K562 (cell line): ENCODE measurements around the gene NPEPL1. TPM values are rescaled to one million over a fixed set of nuclear protein-coding genes. Genes with fewer than 3 reads are reported as not detected.

ENCODE experiments used
- ATAC-seq: fragments of 200-7000 bp; cut with Tn5 transposase; 3 replicates; pipeline ENCODE4 v1.9.1; 2020; ENCODE audit warnings: moderate library complexity
- BruUV-seq: library from RNA; stranded (reverse); fragments of 400-500 nt; replicated peaks from 2 replicates; lab custom pipeline; 2021; lab: Mats Ljungman, UMichigan
- CTCF ChIA-PET: fragments of 300-600 bp; formaldehyde crosslinking; extraction: SDS; loops from one replicate; lab custom pipeline; 2021; ENCODE audit warnings: low intra/inter-chr PET ratio; lab: Yijun Ruan, JAX
- POLR2A ChIA-PET: fragments of 300-600, 350-650 bp; sonication (Branson Sonifier 250); formaldehyde crosslinking; extraction: SDS; loops from one replicate; lab custom pipeline; 2021; ENCODE audit warnings: antibody characterized with exemption, inconsistent platforms; lab: Yijun Ruan, JAX
- DNase-seq, 4 experiments: peaks; one replicate each; pipeline versions ENCODE4 v3.0.0 to v3.0.0-alpha.2; 2011 to 2018; ENCODE audit warnings: low spot score in 3 of 4, mixed read lengths in 3 of 4; ENCODE audit errors: extremely low read depth in 1 of 4
- FAIRE-seq: peaks from 2 replicates; lab custom pipeline; 2011; peaks lifted over from hg19 to GRCh38; lab: Jason Lieb, UNC
- H2AFZ ChIP-seq: 2 replicates; pipeline ENCODE4 v1.6.0; 2011; ENCODE audit warnings: low read depth, low read length, control low read depth, inconsistent platforms
- H3K27ac ChIP-seq: fragments of 200-600 bp; 3 replicates; pipeline ENCODE4 v1.8.0; 2011; ENCODE audit warnings: low read depth, mild to moderate bottlenecking, control low read depth, inconsistent platforms, low read length, moderate library complexity, mixed read lengths; ENCODE audit errors: extremely low read depth
- H3K27me3 ChIP-seq, 2 experiments: fragments of 300-600 bp in 1 of 2; 2 replicates in 1 of 2; 3 replicates in 1 of 2; pipeline versions ENCODE4 v1.6.0 to v1.8.0; 2011; ENCODE audit warnings: inconsistent platforms in 2 of 2, low read length in 2 of 2, mild to moderate bottlenecking in 1 of 2, mixed read lengths in 1 of 2, moderate library complexity in 1 of 2; ENCODE audit not compliant: control insufficient read depth in 2 of 2, insufficient read depth in 2 of 2
- H3K36me3 ChIP-seq: fragments of 300-600 bp; 3 replicates; pipeline ENCODE4 v1.8.0; 2011; ENCODE audit warnings: mild to moderate bottlenecking, low read length, inconsistent platforms; ENCODE audit not compliant: control insufficient read depth, insufficient read depth
- H3K4me1 ChIP-seq, 2 experiments: fragments of 200-600 bp in 1 of 2; replicated peaks in 1 of 2; 2 replicates in 1 of 2; 3 replicates in 1 of 2; pipeline versions ENCODE4 v1.5.1 to v1.8.0; 2011; ENCODE audit warnings: inconsistent platforms in 2 of 2, low read length in 2 of 2, mild to moderate bottlenecking in 1 of 2, mixed read lengths in 1 of 2, moderate library complexity in 1 of 2; ENCODE audit not compliant: control insufficient read depth in 2 of 2, insufficient read depth in 2 of 2
- H3K4me2 ChIP-seq: 2 replicates; pipeline ENCODE4 v1.6.1; 2011; ENCODE audit warnings: low read length, control low read depth, inconsistent platforms, mixed read lengths; ENCODE audit not compliant: insufficient read depth
- H3K4me3 ChIP-seq: fragments of 200-600 bp; sonication (generic), shearing (Covaris generic); 2 replicates; pipeline ENCODE4 v1.5.1; 2016; ENCODE audit warnings: control low read depth, inconsistent platforms
- H3K79me2 ChIP-seq: fragments of 200-600 bp; 3 replicates; pipeline ENCODE4 v1.8.0; 2011; ENCODE audit warnings: low read length, inconsistent platforms; ENCODE audit not compliant: control insufficient read depth, insufficient read depth
- H3K9ac ChIP-seq, 2 experiments: 2 replicates each; pipeline versions ENCODE4 v1.6.0 to v1.6.1; 2011; ENCODE audit warnings: low read depth in 2 of 2, low read length in 2 of 2, control low read depth in 1 of 2, inconsistent platforms in 1 of 2, mild to moderate bottlenecking in 1 of 2, mixed read lengths in 1 of 2; ENCODE audit not compliant: insufficient read depth in 1 of 2
- H3K9me1 ChIP-seq: one replicate; pipeline ENCODE4 v1.6.0; 2011; ENCODE audit warnings: inconsistent platforms, mild to moderate bottlenecking, low read length, moderate library complexity; ENCODE audit not compliant: control insufficient read depth, insufficient read depth
- H3K9me3 ChIP-seq: replicated peaks from 2 replicates; pipeline ENCODE4 v1.5.1; 2011; ENCODE audit warnings: low read depth, low read length, inconsistent platforms; ENCODE audit not compliant: control insufficient read depth, insufficient read depth
- H4K20me1 ChIP-seq: replicated peaks from 2 replicates; pipeline ENCODE4 v1.6.1; 2011; ENCODE audit warnings: low read length, inconsistent platforms, mixed read lengths; ENCODE audit not compliant: control insufficient read depth, insufficient read depth
- POLR2G ChIP-seq: fragments of 200-400 bp; formaldehyde crosslinking; IDR thresholded peaks from 2 replicates; pipeline ENCODE4 v1.6.1; 2017; ENCODE audit warnings: low read depth, mild to moderate bottlenecking, antibody characterized with exemption, low read length, moderate library complexity
- POLR3A ChIP-seq: IDR thresholded peaks from 2 replicates; pipeline ENCODE4 v1.6.1; 2011; ENCODE audit warnings: borderline replicate concordance, mild to moderate bottlenecking, moderate library complexity; ENCODE audit not compliant: insufficient read length, insufficient read depth; ENCODE audit errors: extremely low read depth
- SREBF2 ChIP-seq: sonication (generic); formaldehyde crosslinking; IDR thresholded peaks from 2 replicates; pipeline ENCODE4 v1.4.0; 2020; ENCODE audit warnings: mild to moderate bottlenecking, missing genetic modification reagents
- ZNF347 ChIP-seq: fragments of 450-650 bp; formaldehyde crosslinking; IDR thresholded peaks from 2 replicates; pipeline ENCODE4 v1.4.0; 2020; ENCODE audit warnings: low read depth, mild to moderate bottlenecking, moderate library complexity
- WGBS: fragments of 100-300 bp; shearing (Covaris generic); methylation state at CpG from one replicate; pipeline ENCODE4 v1.1.6; 2016; ENCODE audit warnings: low coverage, mixed read lengths; ENCODE audit not compliant: insufficient coverage; ENCODE audit errors: missing lambda C conversion rate; 5-methylcytosine and 5-hydroxymethylcytosine counted together
- in situ Hi-C: fragments of 300-500 bp; cut with MboI; formaldehyde crosslinking; loops from 4 replicates; pipeline ENCODE4 v1.15.0; 2018; ENCODE audit warnings: inconsistent platforms, mixed read lengths
- intact Hi-C: fragments of 100-400 bp; cut with micrococcal nuclease; formaldehyde crosslinking; loops from 2 replicates; pipeline ENCODE4 v1.14.2; 2022
- polyA plus RNA-seq, 8 experiments: library from polyadenylated mRNA; depleted of rRNA in 4 of 8; stranded (reverse) in 5 of 8; unstranded in 3 of 8; fragments of >200 nt; fragmentation: Nextera tagmentation in 2 of 8; fragmentation: Illumina TruSeq in 1 of 8; extraction: Ambion mirVana in 2 of 8; extraction: Trizol in 1 of 8; gene quantifications; 2 replicates each; pipeline versions ENCODE4 v1.2.1 to v1.2.3, GENCODE V29; 2011 to 2014; ENCODE audit warnings: inconsistent platforms in 1 of 8, missing spikeins in 1 of 8
- total RNA-seq, 7 experiments: library from RNA; depleted of rRNA in 6 of 7; stranded (reverse); fragments of >200 nt in 6 of 7; fragmentation: Illumina TruSeq in 2 of 7; extraction: Trizol in 2 of 7; gene quantifications; 2 replicates each; pipeline versions ENCODE4 v1.2.1 to v1.2.3, GENCODE V29; 2011 to 2021; ENCODE audit warnings: low replicate concordance in 1 of 7
- TF ChIP-seq, protein P1 (sequence below): sonication (generic); formaldehyde crosslinking; IDR thresholded peaks from 2 replicates; pipeline ENCODE4 v1.8.0; 2022; ENCODE audit warnings: missing genetic modification reagents, mild to moderate bottlenecking, moderate library complexity, borderline replicate concordance

The NPEPL1 gene
- total and polyA plus RNA-seq, 9 of the 15 experiments (the other 6 are each of a cell fraction or from before 2014, with no cell fraction given) = 0.04 to 5.6 (median 0.94) TPM

- TF ChIP-seq POLR2G = 0 out of 2 replicates have a peak, but pooled peaks have one; percentile 20
- no peak for TF ChIP-seq SREBF2 (CRISPR knock-in tag)
- no peak for TF ChIP-seq ZNF347 (CRISPR knock-in tag)
- no peak for TF ChIP-seq POLR3A
- TF ChIP-seq, all 486 proteins: peak for 1
- DNase-seq (no peak), ATAC-seq (no peak), FAIRE-seq (no peak)
- H2AFZ ChIP-seq = no peak overlapping the region
- H3K9ac ChIP-seq = no peak overlapping the region
- no peaks in the 10 kb centered on the region for H3K27me3 ChIP-seq
- H3K79me2 ChIP-seq = peaks cover 16% of the 10 kb centered on the region; the same call in 2 of the 3 replicates
- no TSS peak for BruUV-seq
- H3K4me3 ChIP-seq = no peak overlapping the region
- H3K9me3 ChIP-seq = no peaks in the 10 kb centered on the region
- 93% methylated on average over 16 of the region's 16 CpGs for WGBS
- CTCF ChIA-PET = no interaction called here
- H3K36me3 ChIP-seq = peaks cover 75% of the 10 kb centered on the region
- no peak overlapping the region for H3K27ac ChIP-seq
- no peaks in the 10 kb centered on the region for H3K4me1 ChIP-seq
- POLR2A ChIA-PET = interaction anchor here (0.8 to 1.1 kb wide), 2 partner anchors 11 to 188 kb away, joined by 3 to 4 read pairs; no protein-coding TSS in a partner anchor
- H3K9me1 ChIP-seq = no peaks in the 10 kb centered on the region
- in situ Hi-C loops = no loop called here
- intact Hi-C loops = no loop called here
- H3K4me2 ChIP-seq = no peak overlapping the region
- no peaks in the 10 kb centered on the region; the same call in 1 of the 2 replicates for H4K20me1 ChIP-seq
Measured at GRCh38 chr20:58669287-58670006, 23.2 kb upstream of the NPEPL1 start.

DNA sequence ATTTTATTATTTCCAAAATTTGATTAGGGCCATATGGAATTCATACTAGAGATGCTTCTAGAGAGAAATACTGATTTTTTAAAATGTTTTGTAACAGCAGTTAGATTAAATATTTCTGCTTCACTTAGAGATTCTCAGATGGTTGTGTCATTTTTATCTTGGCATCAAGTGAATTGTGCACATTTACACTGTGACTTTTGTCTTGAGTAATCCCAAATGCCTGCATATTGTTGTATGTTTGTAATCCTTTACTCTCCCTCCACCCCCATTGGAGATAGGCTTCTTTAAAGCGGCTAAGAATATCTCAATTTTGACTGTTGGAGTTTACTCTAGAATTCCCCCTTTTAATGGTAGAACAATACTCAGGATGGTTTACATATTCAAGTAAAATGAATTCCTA is 22.5 kb upstream of the NPEPL1 start:
- in situ Hi-C loops = no loop called here
- ChIA-PET POLR2A (no interaction called here), CTCF (no interaction called here)
- BruUV-seq = no TSS peak
- FAIRE-seq (no peak), ATAC-seq (no peak), DNase-seq (no peak)
- no peaks in the 10 kb centered on the region for H3K27me3 ChIP-seq
- no peaks in the 10 kb centered on the region for H3K9me1 ChIP-seq
- no peak overlapping the region for H3K4me2 ChIP-seq
- H3K9me3 ChIP-seq = no peaks in the 10 kb centered on the region
- H4K20me1 ChIP-seq = no peaks in the 10 kb centered on the region; the same call in 1 of the 2 replicates
- intact Hi-C loops = no loop called here
- H3K36me3 ChIP-seq = peaks cover 78% of the 10 kb centered on the region
- H3K4me3 ChIP-seq = no peak overlapping the region
- peaks cover 11% of the 10 kb centered on the region; the same call in 2 of the 3 replicates for H3K79me2 ChIP-seq
- H3K9ac ChIP-seq = no peak overlapping the region
- WGBS = 100% methylated on average over 1 of the region's 1 CpG
- H2AFZ ChIP-seq = no peak overlapping the region
- no peaks in the 10 kb centered on the region for H3K4me1 ChIP-seq
- no peak overlapping the region for H3K27ac ChIP-seq
- TF ChIP-seq, protein P1, sequence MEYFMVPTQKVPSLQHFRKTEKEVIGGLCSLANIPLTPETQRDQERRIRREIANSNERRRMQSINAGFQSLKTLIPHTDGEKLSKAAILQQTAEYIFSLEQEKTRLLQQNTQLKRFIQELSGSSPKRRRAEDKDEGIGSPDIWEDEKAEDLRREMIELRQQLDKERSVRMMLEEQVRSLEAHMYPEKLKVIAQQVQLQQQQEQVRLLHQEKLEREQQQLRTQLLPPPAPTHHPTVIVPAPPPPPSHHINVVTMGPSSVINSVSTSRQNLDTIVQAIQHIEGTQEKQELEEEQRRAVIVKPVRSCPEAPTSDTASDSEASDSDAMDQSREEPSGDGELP = no peak
